NB4 (cell line): ENCODE data around the gene F5.

Source experiments
- DNase-seq: peaks from one replicate; pipeline ENCODE4 v3.0.0; 2010; ENCODE audit warnings: low read depth
- H3K4me3 ChIP-seq: one replicate; pipeline ENCODE4 v1.5.1; 2011; ENCODE audit warnings: mild to moderate bottlenecking, low read depth, low read length, moderate library complexity
- CTCF ChIP-seq: IDR thresholded peaks from one replicate; pipeline ENCODE4 v1.5.1; 2012; ENCODE audit warnings: low read depth, low read length
- MAX ChIP-seq: IDR thresholded peaks from 2 replicates; pipeline ENCODE4 v1.6.1; 2011; ENCODE audit warnings: low read depth, low read length
- MYC ChIP-seq: IDR thresholded peaks from 2 replicates; pipeline ENCODE4 v1.6.1; 2011; ENCODE audit warnings: low read depth, low read length
- POLR2A ChIP-seq: IDR thresholded peaks from 2 replicates; pipeline ENCODE4 v1.6.1; 2011; ENCODE audit warnings: mild to moderate bottlenecking; ENCODE audit not compliant: insufficient read length; ENCODE audit errors: extremely low read depth

Gene F5

GRCh38 chr1:169586395-169587255 is at the start of gene F5:
Gene F5, minus strand, starts transcription at chr1:169586481. Its CDS starts 95 bp downstream, at chr1:169586386.
- no peak within 1 kb of the TSS for H3K4me3 ChIP-seq
- TF ChIP-seq MYC = no peak
- peak; percentile 49 for TF ChIP-seq CTCF
- DNase-seq = peak; percentile 72

- no peak for DNase-seq
- H3K4me3 ChIP-seq = no peak overlapping the region
- TF ChIP-seq POLR2A (no peak), CTCF (no peak), MAX (no peak), MYC (no peak)
These were observed 48.6 kb upstream of the F5 start for GRCh38 chr1:169634877-169635276.

- DNase-seq = no peak
- no peak for TF ChIP-seq MYC
- no peak for TF ChIP-seq CTCF
- TF ChIP-seq MAX = no peak
- TF ChIP-seq POLR2A = no peak
- H3K4me3 ChIP-seq = no peak overlapping the region
These were observed 47.9 kb upstream of the F5 start for GRCh38 chr1:169634145-169634544.

GRCh38 chr1:169631249-169631648 is 45.0 kb upstream of the F5 start:
- no peak for DNase-seq
- H3K4me3 ChIP-seq = no peak overlapping the region
- TF ChIP-seq MYC (no peak), POLR2A (no peak), MAX (no peak), CTCF (no peak)

GRCh38 chr1:169630006-169630405 is 43.7 kb upstream of the F5 start, which contains the start of gene SELP:
Gene SELP, minus strand, starts transcription at chr1:169630124. Its CDS starts 50 bp downstream, at chr1:169630074.
- no peak for DNase-seq
- TF ChIP-seq MAX (no peak), CTCF (no peak), POLR2A (no peak), MYC (no peak)
- no peak within 1 kb of the TSS for H3K4me3 ChIP-seq

GRCh38 chr1:169624912-169625311 is 38.6 kb upstream of the F5 start:
- TF ChIP-seq MAX (no peak), POLR2A (no peak), MYC (no peak), CTCF (no peak)
- DNase-seq = no peak
- H3K4me3 ChIP-seq = no peak overlapping the region
